Central memory CD8-positive, alpha-beta T cell (primary cell): Measurements from ENCODE around the gene C19orf53.

ENCODE experiments used
- ATAC-seq: fragments of 150-1000 bp; cut with Tn5 transposase; replicated peaks from 2 replicates; pipeline ENCODE4 v1.10.0; 2022; ENCODE audit warnings: mild to moderate bottlenecking, moderate FRiP score, moderate number of reproducible peaks; ENCODE audit not compliant: poor library complexity, severe bottlenecking; ENCODE audit errors: extremely low read depth
- DNase-seq, 2 donors: peaks; one replicate each; pipeline ENCODE4 v3.0.0; 2021; ENCODE audit warnings: low spot score in 2 of 2
- H3K27ac Mint-ChIP-seq: one replicate; pipeline ENCODE4 v1.8.0; 2022; ENCODE audit warnings: low read depth, mild to moderate bottlenecking, moderate library complexity, mixed read lengths
- H3K27me3 Mint-ChIP-seq: one replicate; pipeline ENCODE4 v1.8.0; 2022; ENCODE audit warnings: mixed read lengths
- H3K36me3 Mint-ChIP-seq: one replicate; pipeline ENCODE4 v1.8.0; 2022; ENCODE audit warnings: mild to moderate bottlenecking, moderate library complexity, mixed read lengths; ENCODE audit not compliant: insufficient read depth
- H3K4me1 Mint-ChIP-seq: one replicate; pipeline ENCODE4 v1.8.0; 2022; ENCODE audit warnings: mixed read lengths
- H3K4me3 Mint-ChIP-seq: one replicate; pipeline ENCODE4 v1.8.0; 2022; ENCODE audit warnings: mild to moderate bottlenecking, moderate library complexity, mixed read lengths
- H3K9me3 Mint-ChIP-seq: one replicate; pipeline ENCODE4 v1.8.0; 2022; ENCODE audit warnings: mixed read lengths

The C19orf53 gene

GRCh38 chr19:13807421-13808021 is 33.3 kb downstream of the C19orf53 start:
- Mint-ChIP-seq H3K27ac (no peak overlapping the region), H3K4me3 (no peak overlapping the region), H3K9me3 (no peaks in the 10 kb centered on the region), H3K36me3 (peaks cover 5% of the 10 kb centered on the region), H3K4me1 (no peaks in the 10 kb centered on the region), H3K27me3 (no peaks in the 10 kb centered on the region)
- DNase-seq (no peak), ATAC-seq (no peak)

DNA sequence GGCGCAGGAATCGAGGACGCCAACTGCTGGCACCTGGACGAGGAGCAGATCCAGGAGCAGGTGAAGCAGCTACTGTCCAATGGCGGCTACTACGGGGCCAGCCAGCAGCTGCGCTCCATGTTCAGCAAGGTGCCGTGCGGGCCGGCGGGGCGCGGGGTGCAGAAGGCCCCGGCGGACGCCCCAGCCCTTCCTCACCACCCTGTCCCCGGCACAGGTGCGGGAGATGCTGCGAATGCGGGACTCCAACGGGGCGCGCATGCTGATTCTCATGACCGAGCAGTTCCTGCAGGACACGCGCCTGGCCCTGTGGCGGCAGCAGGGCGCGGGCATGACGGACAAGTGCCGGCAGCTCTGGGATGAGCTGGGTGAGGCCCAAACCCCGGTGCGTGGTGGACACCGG is 34.6 kb downstream of the C19orf53 start:
- H3K4me3 Mint-ChIP-seq: no peak overlapping the region
- no peaks in the 10 kb centered on the region for H3K4me1 Mint-ChIP-seq
- H3K9me3 Mint-ChIP-seq: no peaks in the 10 kb centered on the region
- H3K27ac Mint-ChIP-seq: no peak overlapping the region
- ATAC-seq (no peak), DNase-seq (no peak)
- no peaks in the 10 kb centered on the region for H3K27me3 Mint-ChIP-seq
- peaks cover 5% of the 10 kb centered on the region for H3K36me3 Mint-ChIP-seq

DNA sequence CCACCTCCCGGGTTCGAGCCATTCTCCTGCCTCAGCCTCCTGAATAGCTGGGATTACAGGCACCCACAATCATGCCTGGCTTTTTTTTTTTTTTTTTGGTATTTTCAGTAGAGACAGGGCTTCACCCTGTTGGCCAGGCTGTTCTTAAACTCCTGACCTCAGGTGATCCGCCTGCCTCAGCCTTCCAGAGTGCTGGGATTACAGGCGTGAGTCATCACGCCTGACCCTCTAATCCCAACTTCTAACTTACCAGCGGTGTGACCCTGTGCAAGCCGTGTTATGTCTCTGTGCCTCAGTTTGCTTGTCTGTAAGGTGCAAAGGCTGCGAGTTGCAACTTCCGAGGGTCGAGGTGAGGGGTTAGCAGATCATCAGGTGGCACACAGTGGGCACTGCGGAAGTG is 38.3 kb downstream of the C19orf53 start:
- Mint-ChIP-seq H3K36me3 (peaks cover 3% of the 10 kb centered on the region), H3K9me3 (no peaks in the 10 kb centered on the region), H3K4me3 (no peak overlapping the region), H3K27ac (no peak overlapping the region), H3K27me3 (no peaks in the 10 kb centered on the region), H3K4me1 (peaks cover 5% of the 10 kb centered on the region)
- DNase-seq: no peak
- ATAC-seq: no peak

GRCh38 chr19:13813147-13813546 is 38.9 kb downstream of the C19orf53 start:
- Mint-ChIP-seq H3K4me1 (peaks cover 5% of the 10 kb centered on the region), H3K4me3 (no peak overlapping the region), H3K27ac (peak overlapping the region; percentile 37), H3K9me3 (no peaks in the 10 kb centered on the region), H3K36me3 (peaks cover 3% of the 10 kb centered on the region), H3K27me3 (no peaks in the 10 kb centered on the region)
- DNase-seq: no peak
- ATAC-seq: no peak

GRCh38 chr19:13814550-13814949 is 40.3 kb downstream of the C19orf53 start:
- DNase-seq: no peak
- Mint-ChIP-seq H3K27me3 (no peaks in the 10 kb centered on the region), H3K4me1 (peaks cover 5% of the 10 kb centered on the region), H3K36me3 (no peaks in the 10 kb centered on the region), H3K27ac (no peak overlapping the region), H3K9me3 (no peaks in the 10 kb centered on the region), H3K4me3 (no peak overlapping the region)
- ATAC-seq: no peak

- H3K4me3 Mint-ChIP-seq: no peak overlapping the region
- H3K27ac Mint-ChIP-seq: peak overlapping the region; percentile 72
- peaks cover 7% of the 10 kb centered on the region for H3K36me3 Mint-ChIP-seq
- ATAC-seq: no peak
- peaks cover 5% of the 10 kb centered on the region for H3K4me1 Mint-ChIP-seq
- H3K27me3 Mint-ChIP-seq: no peaks in the 10 kb centered on the region
- no peak for DNase-seq
- no peaks in the 10 kb centered on the region for H3K9me3 Mint-ChIP-seq
These were observed 42.9 kb downstream of the C19orf53 start for GRCh38 chr19:13817018-13817614.

DNA sequence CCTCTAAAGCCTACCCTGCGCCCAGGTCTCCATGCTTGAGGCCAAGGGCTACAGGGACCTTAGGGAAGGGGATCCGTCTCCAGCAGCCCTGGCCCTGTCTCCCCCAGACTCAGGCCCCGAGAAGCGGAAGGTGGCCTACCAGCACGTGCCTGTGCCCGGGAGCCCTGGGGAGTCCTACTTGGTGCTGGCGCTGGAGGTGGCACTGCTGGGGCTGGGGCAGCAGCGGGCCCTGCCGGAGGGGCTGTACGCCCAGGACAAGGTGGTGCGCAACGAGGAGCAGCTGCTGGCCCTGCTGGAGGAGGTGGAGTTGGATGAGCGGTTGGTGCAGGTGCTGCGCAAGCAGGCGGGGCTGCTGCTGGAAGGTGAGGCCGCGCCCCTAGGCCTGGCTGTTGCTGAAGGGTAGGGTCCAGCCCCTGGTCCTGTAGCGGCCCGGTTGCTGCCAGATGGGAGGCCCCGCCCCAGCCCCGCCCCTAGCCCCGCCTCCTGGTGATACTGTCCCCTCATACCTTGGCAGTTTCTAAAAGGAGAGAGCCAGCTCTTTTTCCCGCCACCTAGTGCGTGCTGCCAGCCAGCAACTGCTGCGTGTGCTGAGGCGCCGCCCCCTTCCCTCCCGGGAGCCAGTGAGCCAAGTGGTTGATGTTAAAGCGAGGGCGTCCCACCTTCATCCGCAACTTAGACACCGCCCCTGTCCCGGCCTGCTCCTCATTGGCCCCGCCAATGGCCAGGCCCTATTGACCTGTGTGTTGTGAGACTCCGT is 43.5 kb downstream of the C19orf53 start:
- peaks cover 5% of the 10 kb centered on the region for H3K4me1 Mint-ChIP-seq
- ATAC-seq (peak; percentile 28), DNase-seq (no peak)
- peak overlapping the region; percentile 38 for H3K27ac Mint-ChIP-seq
- H3K4me3 Mint-ChIP-seq: no peak overlapping the region
- peaks cover 8% of the 10 kb centered on the region for H3K36me3 Mint-ChIP-seq
- H3K9me3 Mint-ChIP-seq: no peaks in the 10 kb centered on the region
- no peaks in the 10 kb centered on the region for H3K27me3 Mint-ChIP-seq

DNA sequence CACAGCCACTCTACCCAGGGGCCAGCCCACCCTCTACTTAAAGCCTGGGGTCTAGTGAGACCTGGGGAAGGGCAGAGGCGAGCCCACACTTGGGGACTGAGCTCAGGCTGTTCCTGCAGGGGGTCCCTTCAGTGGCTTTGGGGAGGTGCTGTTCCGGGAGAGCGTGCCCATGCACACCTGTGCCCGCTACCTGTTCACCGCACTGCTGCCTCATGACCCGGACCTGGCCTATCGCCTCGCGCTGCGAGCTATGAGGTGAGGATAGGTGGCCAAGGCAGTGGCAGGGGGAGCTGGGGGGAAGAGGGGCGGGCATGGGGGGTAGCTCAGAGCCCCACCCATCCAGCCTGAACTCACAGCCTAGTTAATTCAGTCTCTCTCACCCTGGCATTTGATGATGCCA is 45.0 kb downstream of the C19orf53 start:
- H3K4me1 Mint-ChIP-seq: peaks cover 5% of the 10 kb centered on the region
- no peak overlapping the region for H3K27ac Mint-ChIP-seq
- no peak overlapping the region for H3K4me3 Mint-ChIP-seq
- H3K36me3 Mint-ChIP-seq: peaks cover 8% of the 10 kb centered on the region
- no peak for ATAC-seq
- no peaks in the 10 kb centered on the region for H3K27me3 Mint-ChIP-seq
- no peak for DNase-seq
- no peaks in the 10 kb centered on the region for H3K9me3 Mint-ChIP-seq

DNA sequence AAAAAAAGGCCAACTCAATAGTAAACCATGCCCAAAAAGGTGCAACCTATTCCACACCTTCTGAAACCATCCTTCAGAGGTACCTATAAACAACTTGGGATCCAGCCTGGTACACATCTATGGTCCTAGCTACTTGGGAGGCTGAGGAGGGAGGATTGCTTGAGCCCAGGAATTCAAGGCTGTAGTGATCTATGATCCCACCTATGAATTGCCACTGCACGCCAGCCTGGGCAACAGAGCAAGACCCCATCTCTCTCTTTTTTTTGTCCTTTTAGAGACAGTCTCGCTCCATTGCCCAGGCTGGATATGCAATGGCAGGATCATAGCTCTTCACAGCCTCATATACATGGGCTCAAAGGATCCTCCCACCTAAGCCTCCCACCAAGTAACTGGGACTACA is 47.0 kb downstream of the C19orf53 start:
- Mint-ChIP-seq H3K4me1 (peaks cover 9% of the 10 kb centered on the region), H3K4me3 (no peak overlapping the region), H3K36me3 (peaks cover 8% of the 10 kb centered on the region), H3K9me3 (no peaks in the 10 kb centered on the region), H3K27me3 (no peaks in the 10 kb centered on the region), H3K27ac (no peak overlapping the region)
- DNase-seq (no peak), ATAC-seq (no peak)

GRCh38 chr19:13823256-13823655 is 49.0 kb downstream of the C19orf53 start:
- H3K36me3 Mint-ChIP-seq: peaks cover 12% of the 10 kb centered on the region
- DNase-seq (no peak), ATAC-seq (no peak)
- H3K27ac Mint-ChIP-seq: no peak overlapping the region
- no peaks in the 10 kb centered on the region for H3K9me3 Mint-ChIP-seq
- H3K27me3 Mint-ChIP-seq: no peaks in the 10 kb centered on the region
- H3K4me1 Mint-ChIP-seq: peaks cover 5% of the 10 kb centered on the region
- H3K4me3 Mint-ChIP-seq: no peak overlapping the region

DNA sequence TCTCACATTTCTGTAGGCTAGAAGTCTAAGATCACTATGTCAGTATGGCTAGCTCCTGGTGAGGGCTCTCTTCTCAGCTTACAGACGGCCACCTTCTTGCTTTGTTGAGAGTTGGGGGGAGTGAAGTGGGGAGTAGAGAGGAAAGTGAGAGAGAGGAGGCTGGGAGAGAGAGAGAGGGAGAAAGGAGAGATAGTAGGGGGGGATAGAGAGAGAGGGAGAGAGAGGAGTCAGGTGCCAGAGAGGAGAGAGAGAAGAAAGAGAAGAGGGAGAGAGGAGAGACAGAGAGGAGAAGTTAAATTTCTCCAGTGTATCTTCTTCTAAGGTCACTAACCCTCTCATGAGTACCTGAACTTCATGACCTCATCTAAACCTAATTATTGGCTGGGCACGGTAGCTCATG is 49.6 kb downstream of the C19orf53 start:
- ATAC-seq (no peak), DNase-seq (no peak)
- H3K4me3 Mint-ChIP-seq: no peak overlapping the region
- no peaks in the 10 kb centered on the region for H3K27me3 Mint-ChIP-seq
- H3K27ac Mint-ChIP-seq: peak overlapping the region; percentile 76
- peaks cover 12% of the 10 kb centered on the region for H3K36me3 Mint-ChIP-seq
- H3K4me1 Mint-ChIP-seq: peaks cover 5% of the 10 kb centered on the region
- no peaks in the 10 kb centered on the region for H3K9me3 Mint-ChIP-seq

DNA sequence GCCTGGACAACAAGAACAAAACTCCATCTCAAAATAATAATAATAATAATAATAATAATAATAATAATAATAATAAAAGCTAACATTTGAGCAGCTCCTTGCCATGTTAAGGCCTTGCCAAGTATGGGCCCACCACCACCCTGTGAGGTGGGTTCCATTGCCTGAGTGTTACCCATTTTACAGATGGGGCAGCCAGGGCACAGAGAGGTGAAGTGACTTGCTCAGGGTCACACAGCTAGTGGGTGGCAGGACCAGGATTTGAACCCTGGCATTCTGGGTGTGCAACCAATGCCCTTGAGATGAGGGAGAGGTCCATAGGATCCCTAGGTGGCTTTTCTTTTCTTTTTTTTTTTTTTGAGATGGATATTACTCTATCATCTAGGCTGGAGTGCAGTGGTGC is 50.4 kb downstream of the C19orf53 start:
- peaks cover 12% of the 10 kb centered on the region for H3K36me3 Mint-ChIP-seq
- ATAC-seq (no peak), DNase-seq (no peak)
- H3K27ac Mint-ChIP-seq: no peak overlapping the region
- H3K4me3 Mint-ChIP-seq: no peak overlapping the region
- no peaks in the 10 kb centered on the region for H3K27me3 Mint-ChIP-seq
- no peaks in the 10 kb centered on the region for H3K9me3 Mint-ChIP-seq
- H3K4me1 Mint-ChIP-seq: peaks cover 5% of the 10 kb centered on the region
